Liver (tissue), 9 donors: Measurements from ENCODE around the gene PLOD3. TPM values are rescaled to one million over a fixed set of nuclear protein-coding genes. Genes with fewer than 3 reads are reported as not detected.

ENCODE experiments used
- DNase-seq: peaks from one replicate; pipeline ENCODE4 v3.0.0-alpha.2; 2017; ENCODE audit warnings: low spot score
- H3K27ac ChIP-seq, 2 donors: one replicate each; pipeline ENCODE4 v1.7.0; 2013; ENCODE audit warnings: inconsistent platforms in 2 of 2, low read length in 2 of 2, control low read depth in 1 of 2, low read depth in 1 of 2, mild to moderate bottlenecking in 1 of 2
- H3K27me3 ChIP-seq, 4 donors: one replicate each; pipeline versions ENCODE4 v1.6.1 to v1.7.0; 2013; ENCODE audit warnings: low read length in 3 of 4, inconsistent platforms in 1 of 4, mild to moderate bottlenecking in 1 of 4, moderate library complexity in 1 of 4; ENCODE audit not compliant: control insufficient read depth in 4 of 4, insufficient read depth in 4 of 4
- H3K36me3 ChIP-seq, 4 donors: one replicate each; pipeline versions ENCODE4 v1.6.1 to v1.7.0; 2013; ENCODE audit warnings: low read length in 3 of 4, mild to moderate bottlenecking in 3 of 4, low read depth in 1 of 4, moderate library complexity in 1 of 4; ENCODE audit not compliant: control insufficient read depth in 4 of 4, insufficient read depth in 3 of 4
- H3K4me1 ChIP-seq, 4 donors: one replicate each; pipeline versions ENCODE4 v1.6.1 to v1.7.0; 2013; ENCODE audit warnings: low read length in 3 of 4, mild to moderate bottlenecking in 3 of 4, moderate library complexity in 1 of 4; ENCODE audit not compliant: control insufficient read depth in 4 of 4, insufficient read depth in 4 of 4
- H3K4me3 ChIP-seq, 3 donors: one replicate each; pipeline versions ENCODE4 v1.6.1 to v1.7.0; 2013; ENCODE audit warnings: low read length in 3 of 3, control low read depth in 1 of 3, low read depth in 1 of 3, mild to moderate bottlenecking in 1 of 3
- H3K9ac ChIP-seq, 2 donors: one replicate each; pipeline ENCODE4 v1.7.0; 2013; ENCODE audit warnings: low read length in 2 of 2, mild to moderate bottlenecking in 2 of 2, moderate library complexity in 2 of 2, control low read depth in 1 of 2, low read depth in 1 of 2
- H3K9me3 ChIP-seq, 4 donors: one replicate each; pipeline versions ENCODE4 v1.6.1 to v1.7.0; 2013; ENCODE audit warnings: low read length in 3 of 4; ENCODE audit not compliant: control insufficient read depth in 4 of 4
- ATF3 ChIP-seq: IDR thresholded peaks from 2 replicates; pipeline ENCODE4 v1.6.1; 2016; ENCODE audit warnings: antibody characterized with exemption
- CTCF ChIP-seq: fragments of 150-350 bp; IDR thresholded peaks from 2 replicates; pipeline ENCODE4 v1.5.1; 2017; ENCODE audit warnings: improper control_type of control experiment, low read depth, low read length; ENCODE audit not compliant: missing input control
- EGR1 ChIP-seq, 2 donors: IDR thresholded peaks; 2 replicates each; pipeline ENCODE4 v1.6.1; 2016 to 2018; ENCODE audit warnings: antibody characterized with exemption in 2 of 2, low read depth in 2 of 2
- FOXA1 ChIP-seq: IDR thresholded peaks from 2 replicates; pipeline ENCODE4 v1.6.1; 2016; ENCODE audit warnings: antibody characterized with exemption
- FOXA2 ChIP-seq: IDR thresholded peaks from 2 replicates; pipeline ENCODE4 v1.6.1; 2016; ENCODE audit warnings: antibody characterized with exemption
- GABPA ChIP-seq, 2 donors: IDR thresholded peaks in 1 of 2; conservative IDR thresholded peaks in 1 of 2; 2 replicates each; pipeline ENCODE4 v1.6.1; 2016; ENCODE audit warnings: antibody characterized with exemption in 2 of 2, mild to moderate bottlenecking in 1 of 2, moderate library complexity in 1 of 2
- HNF4A ChIP-seq, 2 donors: conservative IDR thresholded peaks; 2 replicates each; pipeline ENCODE4 v1.6.1; 2016; ENCODE audit warnings: antibody characterized with exemption in 2 of 2, mild to moderate bottlenecking in 2 of 2
- HNF4G ChIP-seq: IDR thresholded peaks from 2 replicates; pipeline ENCODE4 v1.6.1; 2016; ENCODE audit warnings: antibody characterized with exemption
- JUND ChIP-seq, 2 donors: IDR thresholded peaks; 2 replicates each; pipeline ENCODE4 v1.6.1; 2016; ENCODE audit warnings: antibody characterized with exemption in 2 of 2
- MAX ChIP-seq: IDR thresholded peaks from 2 replicates; pipeline ENCODE4 v1.6.1; 2016; ENCODE audit warnings: antibody characterized with exemption
- RAD21 ChIP-seq, 2 donors: IDR thresholded peaks; 2 replicates each; pipeline ENCODE4 v1.6.1; 2016; ENCODE audit warnings: antibody characterized with exemption in 2 of 2, mild to moderate bottlenecking in 2 of 2
- REST ChIP-seq: IDR thresholded peaks from 2 replicates; pipeline ENCODE4 v1.6.1; 2016; ENCODE audit warnings: antibody characterized with exemption, mild to moderate bottlenecking
- TAF1 ChIP-seq: conservative IDR thresholded peaks from 2 replicates; pipeline ENCODE4 v1.6.1; 2016; ENCODE audit warnings: antibody characterized with exemption, mild to moderate bottlenecking
- YY1 ChIP-seq: IDR thresholded peaks from 2 replicates; pipeline ENCODE4 v1.6.1; 2016; ENCODE audit warnings: antibody characterized with exemption, mild to moderate bottlenecking
- ZBTB33 ChIP-seq: IDR thresholded peaks from 2 replicates; pipeline ENCODE4 v1.6.1; 2016; ENCODE audit warnings: antibody characterized with exemption
- WGBS: extraction: QIAGEN DNeasy Blood & Tissue Kit; methylation state at CpG from one replicate; pipeline ENCODE4 v1.1.7; 2013; 5-methylcytosine and 5-hydroxymethylcytosine counted together
- polyA plus RNA-seq, 2 donors: library from polyadenylated mRNA; stranded (reverse) in 1 of 2; unstranded in 1 of 2; fragments of 200-250 nt in 1 of 2; fragments of >200 nt in 1 of 2; fragmentation: Nextera tagmentation in 1 of 2; extraction: Ambion mirVana in 1 of 2; gene quantifications; one replicate each; pipeline versions ENCODE4 v1.2.1 to v1.2.3, GENCODE V29; 2013 to 2015
- total RNA-seq, 2 donors: library from RNA; depleted of rRNA; stranded (reverse); fragments of >200 nt; gene quantifications; one replicate each; pipeline ENCODE4 v1.2.3, GENCODE V29; 2014
- donor health status: healthy.
- donor health status: healthy.
- donor health status: healthy.
- donor health status: healthy.
- donor health status: healthy.

Gene PLOD3
- total and polyA plus RNA-seq, 4 donors, result 19.4 to 42.9 (median 27.7) TPM

- H3K9ac ChIP-seq, result no peak overlapping the region
- 76% methylated on average over 21 of the region's 21 CpGs for WGBS
- DNase-seq, result no peak
- H3K36me3 ChIP-seq, result peaks cover 0 to 6% (median 4%) of the 10 kb centered on the region in 4 donors
- H3K4me3 ChIP-seq, result no peak overlapping the region
- H3K27me3 ChIP-seq, result no peaks in the 10 kb centered on the region
- H3K9me3 ChIP-seq, result no peaks in the 10 kb centered on the region
- H3K4me1 ChIP-seq, result peaks cover 18 to 48% (median 29%) of the 10 kb centered on the region in 4 donors
- TF ChIP-seq HNF4G, result no peak
- no peak for TF ChIP-seq EGR1 (IDR thresholded peaks at IDR 0.05; ENCODE audit: low read depth in 2 of 2)
- peak overlapping the region in 1 of 2 donors; percentile 4 for H3K27ac ChIP-seq
Measured at GRCh38 chr7:101236292-101236835, 19.0 kb upstream of the PLOD3 start.

GRCh38 chr7:101235522-101235921, 18.1 kb upstream of the PLOD3 start:
- TF ChIP-seq GABPA (IDR thresholded peaks at IDR 0.05 in 1 of 2, conservative IDR thresholded peaks at IDR 0.05 in 1 of 2) (no peak), TAF1 (no peak), FOXA1 (no peak), MAX (no peak)
- H3K4me3 ChIP-seq, result no peak overlapping the region
- H3K36me3 ChIP-seq, result peaks cover 0 to 5% (median 2%) of the 10 kb centered on the region in 4 donors
- H3K9me3 ChIP-seq, result no peaks in the 10 kb centered on the region
- no peaks in the 10 kb centered on the region for H3K27me3 ChIP-seq
- H3K4me1 ChIP-seq, result peaks cover 21 to 55% (median 35%) of the 10 kb centered on the region in 4 donors
- DNase-seq, result no peak
- H3K27ac ChIP-seq, result no peak overlapping the region
- 71% methylated on average over 9 of the region's 9 CpGs for WGBS
- no peak overlapping the region for H3K9ac ChIP-seq

GRCh38 chr7:101235050-101235449, 17.7 kb upstream of the PLOD3 start:
- TF ChIP-seq REST (no peak), RAD21 (IDR thresholded peaks at IDR 0.05) (peak; percentile 16 to 64)
- no peaks in the 10 kb centered on the region for H3K27me3 ChIP-seq
- WGBS, result 71% methylated on average over 11 of the region's 11 CpGs
- H3K9ac ChIP-seq, result no peak overlapping the region
- H3K4me3 ChIP-seq, result no peak overlapping the region
- H3K9me3 ChIP-seq, result no peaks in the 10 kb centered on the region
- H3K27ac ChIP-seq, result no peak overlapping the region
- H3K36me3 ChIP-seq, result peaks cover 0 to 3% (median 0%) of the 10 kb centered on the region in 4 donors
- peaks cover 21 to 55% (median 37%) of the 10 kb centered on the region in 4 donors for H3K4me1 ChIP-seq
- DNase-seq, result peak; percentile 63

GRCh38 chr7:101234636-101235035, 17.3 kb upstream of the PLOD3 start:
- H3K9me3 ChIP-seq, result no peaks in the 10 kb centered on the region
- H3K4me3 ChIP-seq, result no peak overlapping the region
- H3K27me3 ChIP-seq, result no peaks in the 10 kb centered on the region
- H3K36me3 ChIP-seq, result peaks cover 0 to 3% (median 0%) of the 10 kb centered on the region in 4 donors
- no peak overlapping the region for H3K9ac ChIP-seq
- no peak overlapping the region for H3K27ac ChIP-seq
- DNase-seq, result no peak
- WGBS, result 88% methylated on average over 5 of the region's 5 CpGs
- H3K4me1 ChIP-seq, result peaks cover 21 to 52% (median 37%) of the 10 kb centered on the region in 4 donors
- TF ChIP-seq YY1 (no peak), GABPA (IDR thresholded peaks at IDR 0.05 in 1 of 2, conservative IDR thresholded peaks at IDR 0.05 in 1 of 2) (no peak), FOXA2 (no peak), ATF3 (no peak), MAX (no peak), HNF4A (conservative IDR thresholded peaks at IDR 0.05) (no peak), ZBTB33 (no peak), JUND (IDR thresholded peaks at IDR 0.05) (no peak), FOXA1 (no peak), CTCF (no peak), TAF1 (no peak)
